DND-41 (cell line): ENCODE data around the gene WRAP73.

Experiments used
- EZH2 ChIP-seq: IDR thresholded peaks from 3 replicates; pipeline ENCODE4 v1.6.1; 2012; ENCODE audit warnings: borderline replicate concordance, low read depth, mild to moderate bottlenecking, moderate library complexity, low read length, inconsistent platforms; ENCODE audit not compliant: severe bottlenecking
- TF ChIP-seq, protein P1 (sequence below): IDR thresholded peaks from 2 replicates; pipeline ENCODE4 v1.5.1; 2012; ENCODE audit warnings: borderline replicate concordance, low read length, moderate library complexity, mild to moderate bottlenecking; ENCODE audit not compliant: poor library complexity, severe bottlenecking; ENCODE audit errors: extremely low read depth

DNA sequence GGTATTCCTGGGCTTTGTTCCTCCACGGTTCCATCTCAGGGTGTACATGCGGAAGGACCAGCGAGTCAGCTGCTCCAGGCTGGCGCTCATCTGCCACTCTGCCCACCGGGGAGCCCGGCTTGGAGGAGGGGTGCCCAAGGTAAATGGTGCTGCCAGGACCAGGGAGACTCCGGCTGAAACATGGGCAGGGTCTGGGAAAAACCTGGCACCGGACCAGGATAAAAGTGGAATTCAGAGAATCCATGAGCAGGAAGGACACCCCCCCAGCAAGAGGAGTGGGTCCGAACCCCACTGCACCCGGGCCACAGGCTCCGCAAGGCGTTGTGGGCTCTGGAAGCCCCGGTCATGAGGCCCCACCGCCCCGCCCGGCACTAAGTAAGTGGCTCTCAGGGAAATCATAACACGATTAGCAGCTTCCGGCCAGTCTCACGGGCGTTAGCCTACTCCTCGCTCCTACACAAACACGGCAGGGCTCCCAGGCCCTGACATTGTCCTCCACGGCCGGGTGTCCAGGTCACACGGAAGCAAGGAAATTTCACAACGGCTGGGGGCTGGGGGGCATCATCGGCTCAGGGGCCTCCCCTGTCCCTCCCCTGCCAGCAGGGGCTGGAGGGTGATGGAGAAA lies 59.7 kb downstream of the WRAP73 start:
- TF ChIP-seq, protein P1, sequence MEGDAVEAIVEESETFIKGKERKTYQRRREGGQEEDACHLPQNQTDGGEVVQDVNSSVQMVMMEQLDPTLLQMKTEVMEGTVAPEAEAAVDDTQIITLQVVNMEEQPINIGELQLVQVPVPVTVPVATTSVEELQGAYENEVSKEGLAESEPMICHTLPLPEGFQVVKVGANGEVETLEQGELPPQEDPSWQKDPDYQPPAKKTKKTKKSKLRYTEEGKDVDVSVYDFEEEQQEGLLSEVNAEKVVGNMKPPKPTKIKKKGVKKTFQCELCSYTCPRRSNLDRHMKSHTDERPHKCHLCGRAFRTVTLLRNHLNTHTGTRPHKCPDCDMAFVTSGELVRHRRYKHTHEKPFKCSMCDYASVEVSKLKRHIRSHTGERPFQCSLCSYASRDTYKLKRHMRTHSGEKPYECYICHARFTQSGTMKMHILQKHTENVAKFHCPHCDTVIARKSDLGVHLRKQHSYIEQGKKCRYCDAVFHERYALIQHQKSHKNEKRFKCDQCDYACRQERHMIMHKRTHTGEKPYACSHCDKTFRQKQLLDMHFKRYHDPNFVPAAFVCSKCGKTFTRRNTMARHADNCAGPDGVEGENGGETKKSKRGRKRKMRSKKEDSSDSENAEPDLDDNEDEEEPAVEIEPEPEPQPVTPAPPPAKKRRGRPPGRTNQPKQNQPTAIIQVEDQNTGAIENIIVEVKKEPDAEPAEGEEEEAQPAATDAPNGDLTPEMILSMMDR: no peak
- no peak for TF ChIP-seq EZH2
